Activated CD4-positive, alpha-beta T cell treated with anti-CD3 and anti-CD28 coated beads, Interleukin-2, amount 50 U/mL, for 16 hours (primary cell): ENCODE data around the gene M1AP.

Source experiments
- DNase-seq: peaks from one replicate; pipeline ENCODE4 v3.0.0-alpha.2; 2020

The M1AP gene

GRCh38 chr2:74540291-74540690, 107.8 kb downstream of the M1AP start:
- no peak for DNase-seq

GRCh38 chr2:74538881-74539339, 109.2 kb downstream of the M1AP start:
- no peak for DNase-seq

- no peak for DNase-seq
These were observed 111.0 kb downstream of the M1AP start for GRCh38 chr2:74537140-74537539.

- DNase-seq: no peak
These were observed 111.8 kb downstream of the M1AP start for GRCh38 chr2:74536166-74536950.

GRCh38 chr2:74535440-74535965, 112.6 kb downstream of the M1AP start:
- no peak for DNase-seq

GRCh38 chr2:74534411-74534810, 113.7 kb downstream of the M1AP start:
- no peak for DNase-seq

- no peak for DNase-seq
These were observed 114.7 kb downstream of the M1AP start for GRCh38 chr2:74533464-74533863.

GRCh38 chr2:74532222-74532621, 115.9 kb downstream of the M1AP start:
- peak; percentile 51 for DNase-seq

- DNase-seq: no peak
These were observed 116.5 kb downstream of the M1AP start for GRCh38 chr2:74531666-74532065.

- peak; percentile 82 for DNase-seq
These were observed 117.6 kb downstream of the M1AP start for GRCh38 chr2:74530239-74531187.

- DNase-seq: peak; percentile 99
These were observed 118.5 kb downstream of the M1AP start, which contains the start of the genes AUP1 and HTRA2 for GRCh38 chr2:74529357-74530238. Gene AUP1 (minus strand): TSS chr2:74529706. CDS start chr2:74529629, 77 bp downstream. Gene HTRA2 (plus strand): TSS chr2:74529933. CDS start chr2:74530007, 74 bp downstream.

GRCh38 chr2:74528600-74529356, 119.4 kb downstream of the M1AP start:
- no peak for DNase-seq

- no peak for DNase-seq
These were observed 120.4 kb downstream of the M1AP start for GRCh38 chr2:74527741-74528140.

GRCh38 chr2:74526649-74527230, 121.4 kb downstream of the M1AP start:
- no peak for DNase-seq

- peak; percentile 57 for DNase-seq
These were observed 122.1 kb downstream of the M1AP start, which contains the start of gene DQX1 for GRCh38 chr2:74525717-74526648. Gene DQX1 (minus strand): TSS chr2:74526231. CDS start chr2:74525729, 502 bp downstream.

- no peak for DNase-seq
These were observed 123.0 kb downstream of the M1AP start for GRCh38 chr2:74524955-74525716.

GRCh38 chr2:74524005-74524404, 124.1 kb downstream of the M1AP start:
- no peak for DNase-seq

GRCh38 chr2:74522516-74522915, 125.6 kb downstream of the M1AP start:
- no peak for DNase-seq

- no peak for DNase-seq
These were observed 131.5 kb downstream of the M1AP start for GRCh38 chr2:74516650-74517049.
